Measurements from ENCODE around the gene RBM34. TPM values are rescaled to one million over a fixed set of nuclear protein-coding genes. Genes with fewer than 3 reads are reported as not detected.

RBM34 gene
- total and polyA plus RNA-seq, 10 of the 15 experiments (the other 5 are each of a cell fraction or from before 2014, with no cell fraction given), result 46.4 to 132 (median 109) TPM

DNA sequence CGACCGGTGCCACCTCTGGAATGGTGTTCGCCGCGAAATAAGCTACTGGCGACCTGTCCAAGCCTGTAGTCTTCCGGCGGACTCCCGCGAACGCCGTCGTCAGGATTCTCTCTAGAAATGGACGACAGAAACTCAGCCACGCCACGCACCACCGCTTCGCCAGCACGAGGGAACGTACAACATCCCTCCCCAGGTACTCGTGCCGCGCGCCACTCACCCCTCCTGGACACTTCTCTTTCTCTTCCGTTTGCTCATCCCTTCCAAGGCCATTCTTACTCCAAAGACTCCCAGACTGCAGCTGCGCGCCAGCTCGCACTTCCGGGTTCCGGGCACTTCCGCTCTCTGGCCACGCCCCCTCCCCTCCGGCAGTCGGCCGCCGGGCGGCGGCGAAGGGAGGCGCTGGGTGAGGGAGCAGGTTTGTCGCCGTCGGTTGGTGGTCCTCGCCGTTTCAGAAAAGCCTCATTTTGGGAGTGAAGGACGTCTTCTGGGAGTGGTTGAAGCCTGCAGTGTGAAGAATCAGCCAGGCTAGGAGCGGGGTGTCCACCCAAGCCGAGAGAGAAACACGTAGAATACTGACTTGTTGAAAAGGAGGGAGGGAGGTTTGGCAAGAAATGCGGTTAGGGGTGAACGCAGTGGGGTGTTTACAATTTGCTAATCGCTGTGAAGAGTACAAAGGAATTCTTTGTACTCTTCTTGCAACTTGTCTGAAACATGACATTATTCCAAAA lies at the start of gene RBM34 (continued):
- 0 out of 2 replicates have a peak, but pooled peaks have one; percentile 9 for TF ChIP-seq BACH1 (IDR thresholded peaks at IDR 0.05; ENCODE audit: borderline replicate concordance)
- TF ChIP-seq SUZ12 (IDR thresholded peaks at IDR 0.05; ENCODE audit: unreplicated experiment), result no peak
- no peak for TF ChIP-seq PAX8 (IDR thresholded peaks at IDR 0.05)
- TF ChIP-seq MTA3 (IDR thresholded peaks at IDR 0.05; ENCODE audit: borderline replicate concordance, low read length), result peak; percentile 29; the same call in 1 of the 2 replicates
- TF ChIP-seq SIX5 (IDR thresholded peaks at IDR 0.05; ENCODE audit: low read depth, low read length, severe bottlenecking), result peak; percentile 8
- no peak for TF ChIP-seq BCL11A (IDR thresholded peaks at IDR 0.05; ENCODE audit: low read depth, low read length)
- TF ChIP-seq SMAD5 (IDR thresholded peaks at IDR 0.05; ENCODE audit: low read depth), result peak; percentile 95
- no peak for TF ChIP-seq ZZZ3 (IDR thresholded peaks at IDR 0.05; ENCODE audit: control insufficient read depth, insufficient read length, low read depth)
- TF ChIP-seq, protein P1, sequence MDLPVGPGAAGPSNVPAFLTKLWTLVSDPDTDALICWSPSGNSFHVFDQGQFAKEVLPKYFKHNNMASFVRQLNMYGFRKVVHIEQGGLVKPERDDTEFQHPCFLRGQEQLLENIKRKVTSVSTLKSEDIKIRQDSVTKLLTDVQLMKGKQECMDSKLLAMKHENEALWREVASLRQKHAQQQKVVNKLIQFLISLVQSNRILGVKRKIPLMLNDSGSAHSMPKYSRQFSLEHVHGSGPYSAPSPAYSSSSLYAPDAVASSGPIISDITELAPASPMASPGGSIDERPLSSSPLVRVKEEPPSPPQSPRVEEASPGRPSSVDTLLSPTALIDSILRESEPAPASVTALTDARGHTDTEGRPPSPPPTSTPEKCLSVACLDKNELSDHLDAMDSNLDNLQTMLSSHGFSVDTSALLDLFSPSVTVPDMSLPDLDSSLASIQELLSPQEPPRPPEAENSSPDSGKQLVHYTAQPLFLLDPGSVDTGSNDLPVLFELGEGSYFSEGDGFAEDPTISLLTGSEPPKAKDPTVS (IDR thresholded peaks at IDR 0.05; ENCODE audit: low read depth, low read length), result no peak
- TF ChIP-seq SREBF1 (IDR thresholded peaks at IDR 0.05; ENCODE audit: low read length), result no peak
- TF ChIP-seq, protein P2, sequence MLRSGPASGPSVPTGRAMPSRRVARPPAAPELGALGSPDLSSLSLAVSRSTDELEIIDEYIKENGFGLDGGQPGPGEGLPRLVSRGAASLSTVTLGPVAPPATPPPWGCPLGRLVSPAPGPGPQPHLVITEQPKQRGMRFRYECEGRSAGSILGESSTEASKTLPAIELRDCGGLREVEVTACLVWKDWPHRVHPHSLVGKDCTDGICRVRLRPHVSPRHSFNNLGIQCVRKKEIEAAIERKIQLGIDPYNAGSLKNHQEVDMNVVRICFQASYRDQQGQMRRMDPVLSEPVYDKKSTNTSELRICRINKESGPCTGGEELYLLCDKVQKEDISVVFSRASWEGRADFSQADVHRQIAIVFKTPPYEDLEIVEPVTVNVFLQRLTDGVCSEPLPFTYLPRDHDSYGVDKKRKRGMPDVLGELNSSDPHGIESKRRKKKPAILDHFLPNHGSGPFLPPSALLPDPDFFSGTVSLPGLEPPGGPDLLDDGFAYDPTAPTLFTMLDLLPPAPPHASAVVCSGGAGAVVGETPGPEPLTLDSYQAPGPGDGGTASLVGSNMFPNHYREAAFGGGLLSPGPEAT (IDR thresholded peaks at IDR 0.05; ENCODE audit: low read depth), result 0 out of 2 replicates have a peak, but pooled peaks have one; percentile 55
- no peak for TF ChIP-seq RAD21 (IDR thresholded peaks at IDR 0.05; ENCODE audit: insufficient read depth, low read depth, low read length)
- no peak for TF ChIP-seq MYC (IDR thresholded peaks at IDR 0.05; ENCODE audit: insufficient read depth, insufficient read length, insufficient replicate concordance, low read length, severe bottlenecking)
- peak; percentile 61 for TF ChIP-seq SP1 (IDR thresholded peaks at IDR 0.05; ENCODE audit: low read depth, low read length)
- TF ChIP-seq EP300 (IDR thresholded peaks at IDR 0.05; ENCODE audit: borderline replicate concordance in 1 of 2, control insufficient read depth in 1 of 2, low read depth in 2 of 2, low read length in 2 of 2), result no peak
- peak in 1 of 2 experiments; percentile 64; a peak in 1 of 4 replicates for TF ChIP-seq BHLHE40 (IDR thresholded peaks at IDR 0.05; ENCODE audit: borderline replicate concordance in 1 of 2, low read depth in 2 of 2, low read length in 1 of 2)
- TF ChIP-seq CBFB (IDR thresholded peaks at IDR 0.05; ENCODE audit: low read depth), result no peak; the same call in 1 of the 2 replicates
- TF ChIP-seq EED (IDR thresholded peaks at IDR 0.05; ENCODE audit: low read depth), result peak; percentile 46; the same call in 1 of the 2 replicates
- TF ChIP-seq FOS (IDR thresholded peaks at IDR 0.05; ENCODE audit: borderline replicate concordance, extremely low read depth, insufficient read length), result no peak
- peak; percentile 99 for TF ChIP-seq TAF1 (IDR thresholded peaks at IDR 0.05; ENCODE audit: borderline replicate concordance, low read depth, low read length)
- no peak for TF ChIP-seq ZNF24 (IDR thresholded peaks at IDR 0.05)
- TF ChIP-seq, protein P3, sequence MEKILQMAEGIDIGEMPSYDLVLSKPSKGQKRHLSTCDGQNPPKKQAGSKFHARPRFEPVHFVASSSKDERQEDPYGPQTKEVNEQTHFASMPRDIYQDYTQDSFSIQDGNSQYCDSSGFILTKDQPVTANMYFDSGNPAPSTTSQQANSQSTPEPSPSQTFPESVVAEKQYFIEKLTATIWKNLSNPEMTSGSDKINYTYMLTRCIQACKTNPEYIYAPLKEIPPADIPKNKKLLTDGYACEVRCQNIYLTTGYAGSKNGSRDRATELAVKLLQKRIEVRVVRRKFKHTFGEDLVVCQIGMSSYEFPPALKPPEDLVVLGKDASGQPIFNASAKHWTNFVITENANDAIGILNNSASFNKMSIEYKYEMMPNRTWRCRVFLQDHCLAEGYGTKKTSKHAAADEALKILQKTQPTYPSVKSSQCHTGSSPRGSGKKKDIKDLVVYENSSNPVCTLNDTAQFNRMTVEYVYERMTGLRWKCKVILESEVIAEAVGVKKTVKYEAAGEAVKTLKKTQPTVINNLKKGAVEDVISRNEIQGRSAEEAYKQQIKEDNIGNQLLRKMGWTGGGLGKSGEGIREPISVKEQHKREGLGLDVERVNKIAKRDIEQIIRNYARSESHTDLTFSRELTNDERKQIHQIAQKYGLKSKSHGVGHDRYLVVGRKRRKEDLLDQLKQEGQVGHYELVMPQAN (conservative IDR thresholded peaks at IDR 0.05), result no peak; the same call in none of the 2 replicates
- no peak for TF ChIP-seq YBX1 (IDR thresholded peaks at IDR 0.05)

Measured in GM12878 (cell line).